Midbrain (tissue), 1 donor: ENCODE data around the gene GRM4.
"Not testable (repeated sequence)": the region's sequence is repeated elsewhere in the genome, so short reads cannot be mapped to it uniquely, and the experiment has no call there.

Source experiments
- DNase-seq: peaks from one replicate; lab custom pipeline; 2025; lab: John Stamatoyannopoulos, UW

Gene GRM4

GRCh38 chr6:34043359-34043758 lies 102.5 kb downstream of the GRM4 start:
- no peak for DNase-seq

GRCh38 chr6:34041998-34042397 lies 103.9 kb downstream of the GRM4 start:
- not testable (repeated sequence) for DNase-seq

DNA sequence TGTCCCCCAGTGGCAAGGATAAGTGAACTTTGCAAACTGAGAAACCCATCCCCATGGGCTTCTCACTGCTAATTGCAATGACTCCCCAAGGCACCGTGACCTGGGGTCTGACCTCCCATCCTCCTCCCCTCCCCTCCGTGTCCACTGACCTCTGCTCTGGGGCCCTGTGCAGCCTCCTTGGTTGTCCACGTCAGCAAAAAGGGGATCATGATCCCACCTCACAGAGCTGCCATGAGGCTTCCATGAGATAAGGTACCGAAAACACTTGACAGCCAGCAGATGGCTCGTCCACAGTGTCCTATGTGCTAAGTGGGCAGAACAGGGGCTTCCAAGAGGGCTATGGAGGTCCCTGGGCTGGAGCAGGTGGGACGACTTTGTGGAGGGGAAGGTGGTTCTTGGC lies 104.5 kb downstream of the GRM4 start:
- DNase-seq, result no peak

GRCh38 chr6:34039943-34040342 lies 105.9 kb downstream of the GRM4 start:
- no peak for DNase-seq

DNA sequence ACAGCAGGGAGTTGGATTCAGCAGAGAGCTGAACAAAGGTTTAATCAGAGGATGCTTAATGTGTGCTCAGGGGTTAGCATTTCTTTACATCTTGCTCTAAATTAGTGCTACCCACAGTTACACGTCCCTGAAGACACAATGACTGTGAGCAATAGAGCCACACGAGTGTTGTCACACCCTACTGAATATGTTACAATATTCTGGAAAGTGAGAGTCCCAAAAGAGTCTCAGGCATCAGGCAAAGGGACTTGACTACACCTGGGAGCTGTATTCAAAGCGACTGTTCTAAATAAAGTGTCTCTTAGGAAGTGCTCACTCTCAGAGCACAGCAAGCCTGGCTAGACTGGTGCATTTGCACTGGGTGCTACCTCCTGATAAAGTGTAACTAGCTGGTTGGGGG lies 108.7 kb downstream of the GRM4 start:
- DNase-seq, result no peak

DNA sequence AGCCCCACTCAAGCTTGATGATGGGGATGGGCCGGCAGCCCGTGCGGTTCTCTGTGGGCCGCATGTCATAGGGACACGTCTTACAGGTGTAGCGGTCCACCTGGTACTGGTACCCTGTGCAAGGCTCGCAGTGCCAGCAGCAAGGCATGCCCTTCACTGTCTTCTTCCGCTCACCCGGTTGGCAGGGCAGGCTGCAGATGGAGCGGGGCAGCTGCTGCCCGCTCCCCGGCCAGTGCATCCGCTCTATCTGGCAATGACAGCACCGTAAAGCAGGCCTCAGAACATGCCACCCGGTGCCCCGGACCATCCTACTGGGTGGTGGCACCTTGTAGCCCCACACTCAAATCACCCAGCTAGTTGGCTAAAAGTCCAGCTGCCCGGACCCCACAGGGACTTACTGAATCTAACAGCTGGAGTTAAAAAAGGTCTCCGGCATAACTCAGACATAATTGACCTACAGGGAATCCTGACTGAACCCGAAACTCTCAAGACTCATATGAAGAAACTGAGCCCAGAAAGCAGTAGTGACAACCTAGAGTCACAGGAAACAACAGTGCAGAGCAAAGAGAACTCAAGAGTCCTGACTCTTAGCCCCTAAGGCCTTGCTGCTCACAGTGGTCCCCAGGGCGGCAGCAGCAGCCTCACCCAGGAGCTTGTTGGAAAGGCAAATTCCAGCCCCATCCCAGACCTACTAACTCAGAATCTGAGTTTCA lies 109.4 kb downstream of the GRM4 start:
- no peak for DNase-seq

DNA sequence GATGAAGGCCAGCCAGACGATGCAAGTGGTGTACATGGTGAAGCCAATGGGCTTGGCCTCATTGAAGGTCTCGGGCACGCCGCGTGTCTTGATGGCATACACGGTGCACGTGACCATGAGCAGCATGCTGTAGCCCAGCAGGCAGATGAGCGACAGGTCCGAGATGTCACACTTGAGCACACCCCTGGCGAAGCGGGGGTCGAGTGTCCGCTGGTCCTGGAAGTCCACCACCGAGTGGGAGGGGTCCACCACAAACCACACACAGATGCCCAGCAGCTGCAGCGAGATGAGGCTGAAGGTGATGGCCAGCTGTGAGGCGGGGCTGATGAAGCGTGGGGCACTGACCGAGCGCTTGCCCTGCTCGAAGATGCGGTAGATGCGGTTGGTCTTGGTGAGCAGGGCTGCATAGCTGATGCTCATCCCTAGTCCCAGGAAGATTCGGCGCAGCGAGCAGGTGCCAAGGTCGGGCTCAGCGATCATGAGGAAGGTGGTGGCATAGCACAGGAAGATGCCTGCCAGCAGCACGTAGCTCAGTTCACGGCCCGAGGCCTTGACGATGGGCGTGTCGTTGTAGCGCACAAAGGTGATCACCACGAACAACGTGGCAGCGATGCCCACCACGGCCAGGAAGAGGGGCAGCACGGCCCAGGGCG lies 110.1 kb downstream of the GRM4 start:
- no peak for DNase-seq

GRCh38 chr6:34035161-34035560 lies 110.7 kb downstream of the GRM4 start:
- DNase-seq, result no peak

DNA sequence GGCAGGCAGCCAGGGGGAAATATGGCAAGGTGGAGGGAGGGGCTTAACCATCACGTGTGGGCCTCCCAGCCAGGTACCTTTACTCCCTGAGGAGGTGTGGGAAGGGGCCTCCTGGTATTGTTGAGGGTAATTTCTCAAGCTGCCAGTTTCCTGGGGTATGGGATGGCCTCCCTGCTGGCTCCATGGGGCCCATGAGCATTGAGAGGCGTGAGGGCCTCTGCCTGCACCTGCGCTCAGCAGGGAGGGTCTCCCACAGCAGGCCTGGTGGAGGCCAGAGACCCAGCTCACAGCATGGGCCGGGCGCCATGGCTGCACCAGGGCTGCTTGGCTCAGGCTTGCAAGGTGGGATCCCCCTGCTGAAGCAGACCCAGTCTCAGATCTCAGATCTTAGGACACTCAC lies 113.0 kb downstream of the GRM4 start:
- DNase-seq, result no peak

DNA sequence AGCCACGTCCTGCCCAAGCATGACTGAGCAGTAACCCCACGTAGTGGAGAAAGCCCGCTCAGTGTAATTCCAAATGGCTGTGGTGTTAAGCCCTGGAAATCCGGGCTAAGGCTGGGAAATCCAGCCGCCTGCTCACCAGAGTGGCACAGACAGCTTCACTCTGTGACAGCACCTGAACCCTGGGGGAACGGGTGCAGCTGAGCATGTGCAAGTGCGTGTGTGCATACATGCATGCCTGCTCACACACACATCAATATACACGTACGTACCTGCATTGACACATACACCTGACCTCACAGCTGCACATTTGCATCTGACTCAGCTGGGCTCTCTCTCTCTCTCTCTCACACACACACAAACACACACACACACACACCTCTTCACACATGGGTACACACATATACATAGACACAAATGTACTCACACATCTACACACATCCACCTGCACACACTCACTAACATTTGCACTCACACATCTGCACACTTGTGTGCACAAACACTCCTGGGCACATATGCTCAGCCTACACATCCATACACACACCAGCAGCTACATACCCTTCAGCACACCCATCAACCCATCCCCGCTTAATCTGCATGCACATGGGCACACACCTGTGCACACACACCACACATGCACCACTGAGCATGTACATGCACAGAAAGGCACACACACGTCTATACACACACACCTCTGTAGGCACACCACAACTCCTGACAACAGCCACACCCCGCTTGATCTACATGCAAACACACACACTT lies 114.1 kb downstream of the GRM4 start:
- no peak for DNase-seq

- no peak for DNase-seq
Observed at GRCh38 chr6:34030831-34031624, 114.9 kb downstream of the GRM4 start.

- DNase-seq, result no peak
Observed at GRCh38 chr6:34029489-34030280, 116.2 kb downstream of the GRM4 start.

DNA sequence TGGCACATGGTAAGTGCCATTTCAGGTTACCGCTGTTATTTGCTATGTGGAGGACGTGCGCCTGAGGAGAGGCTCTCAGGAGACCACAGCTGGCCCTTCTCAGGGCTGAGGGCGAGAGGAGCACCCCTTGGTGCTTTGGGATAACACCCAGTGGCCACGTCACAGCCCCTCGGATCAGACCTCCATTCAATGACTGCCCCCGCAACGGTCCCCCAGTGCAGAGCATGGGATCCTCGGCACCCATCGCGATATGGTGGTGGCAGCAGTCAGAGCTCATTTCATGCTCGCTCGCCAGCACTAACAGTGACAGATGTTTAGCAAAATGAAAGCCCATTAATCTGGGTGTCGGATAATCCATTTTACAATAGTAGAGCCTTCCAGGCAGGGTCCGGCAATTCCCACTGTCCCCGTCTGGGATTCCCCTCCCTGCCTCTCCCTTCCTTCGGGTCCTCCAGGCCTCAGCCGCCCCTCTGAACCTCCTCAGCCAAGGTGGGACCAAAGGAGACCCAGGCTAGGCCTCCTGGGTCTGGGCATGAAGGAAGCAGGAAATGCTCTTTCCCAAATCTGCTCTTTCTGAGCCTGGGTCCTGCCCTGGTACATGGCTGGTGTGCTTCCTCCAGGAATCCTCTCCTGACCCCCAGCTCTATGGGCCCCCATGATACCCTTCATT lies 117.1 kb downstream of the GRM4 start:
- DNase-seq, result no peak

- DNase-seq, result no peak
Observed at GRCh38 chr6:34027939-34028441, 117.9 kb downstream of the GRM4 start.

DNA sequence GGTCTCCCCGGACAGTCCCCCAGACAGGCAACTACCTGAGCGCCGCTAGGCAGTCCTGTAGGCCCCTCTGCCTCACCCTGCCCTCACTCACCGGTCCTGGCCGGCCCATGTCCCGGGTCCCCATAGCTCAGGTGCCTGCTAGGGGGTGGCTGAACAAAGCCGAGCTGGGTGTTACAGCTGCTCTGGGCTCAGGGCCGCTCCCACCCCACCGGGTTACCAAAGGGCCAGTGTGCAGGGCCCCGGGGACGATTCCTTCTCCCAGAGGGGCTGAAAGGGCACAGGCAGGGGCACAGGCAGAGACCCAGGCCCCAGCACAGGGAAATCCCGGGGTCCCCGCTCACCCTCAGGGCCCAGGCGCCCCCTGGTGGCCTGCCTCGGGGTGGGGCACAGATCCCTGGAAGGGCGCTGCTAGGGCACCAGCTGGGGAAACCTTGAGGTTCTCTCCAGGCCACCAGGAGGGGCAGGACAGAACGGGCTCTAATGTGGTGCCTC lies 118.4 kb downstream of the GRM4 start:
- no peak for DNase-seq

- no peak for DNase-seq
Observed at GRCh38 chr6:34025861-34026260, 120.0 kb downstream of the GRM4 start.

DNA sequence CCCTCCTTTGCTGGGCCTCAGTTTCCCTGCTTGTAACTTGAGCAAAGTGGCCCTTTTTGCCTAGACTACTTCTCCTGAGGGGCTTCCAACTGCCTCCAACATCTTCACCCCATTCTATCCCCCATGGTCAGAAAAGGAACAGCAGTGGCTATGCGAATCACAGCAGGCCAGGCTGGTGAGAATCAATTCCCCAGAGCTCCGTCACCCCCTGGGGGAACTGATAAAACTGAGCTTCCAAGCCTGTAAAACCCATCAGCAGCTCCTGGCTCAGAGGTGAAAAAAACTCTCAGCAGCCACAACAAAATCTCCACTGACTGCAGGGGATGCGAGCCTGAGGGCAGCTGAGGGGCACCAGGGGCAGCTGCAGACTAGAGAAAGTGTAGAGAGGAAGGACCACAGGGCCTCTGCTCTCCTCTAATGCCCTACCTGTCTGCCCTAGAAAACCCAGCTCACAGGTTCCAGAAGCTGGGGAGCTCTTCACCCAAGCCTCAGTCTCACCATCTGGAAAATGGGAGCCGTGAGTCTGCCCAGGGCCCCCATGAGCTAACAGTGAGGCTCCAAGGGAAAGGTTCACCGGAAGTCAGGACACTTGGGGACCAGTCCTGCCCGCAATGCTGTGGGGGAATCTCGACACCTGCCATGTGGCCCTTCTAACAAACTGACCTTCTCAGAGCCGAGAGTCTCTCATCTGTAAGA lies 120.6 kb downstream of the GRM4 start:
- no peak for DNase-seq

DNA sequence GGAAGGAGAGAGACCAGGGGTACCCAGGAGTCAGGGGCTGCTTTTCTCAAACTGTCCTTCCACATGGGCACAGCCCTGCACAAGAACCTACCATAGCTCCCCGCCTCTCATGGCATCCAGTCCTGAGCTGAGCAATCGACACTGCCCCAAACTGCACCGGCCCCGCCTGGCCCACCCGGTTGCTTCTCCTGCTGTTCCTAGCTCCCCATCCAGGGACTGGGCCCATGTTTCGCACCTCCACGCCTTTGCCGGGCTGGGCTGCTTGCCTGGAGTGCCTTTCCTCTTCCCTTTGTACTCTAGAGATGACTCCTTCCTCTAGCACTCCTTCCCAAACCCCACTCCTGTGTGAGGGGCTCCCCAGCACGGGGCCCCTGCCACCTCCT lies 123.0 kb downstream of the GRM4 start:
- no peak for DNase-seq

GRCh38 chr6:34022250-34022872 lies 123.5 kb downstream of the GRM4 start:
- DNase-seq, result no peak
